NOMO-1 (cell line): ENCODE results near the gene HAGHL.

Experiments used
- DNase-seq, 2 experiments: peaks; one replicate each; lab custom pipeline; 2025; ENCODE audit not compliant: unreplicated experiment in 2 of 2; lab: John Stamatoyannopoulos, UW

Gene HAGHL, protein sequence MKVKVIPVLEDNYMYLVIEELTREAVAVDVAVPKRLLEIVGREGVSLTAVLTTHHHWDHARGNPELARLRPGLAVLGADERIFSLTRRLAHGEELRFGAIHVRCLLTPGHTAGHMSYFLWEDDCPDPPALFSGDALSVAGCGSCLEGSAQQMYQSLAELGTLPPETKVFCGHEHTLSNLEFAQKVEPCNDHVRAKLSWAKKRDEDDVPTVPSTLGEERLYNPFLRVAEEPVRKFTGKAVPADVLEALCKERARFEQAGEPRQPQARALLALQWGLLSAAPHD

GRCh38 chr16:726438-727290 is at the start of gene HAGHL, which contains the start of gene CCDC78:
TSS of gene HAGHL (plus strand) at chr16:727106. CDS start at chr16:727510, 404 bp downstream.
TSS of gene CCDC78 (minus strand) at chr16:726443. CDS start at chr16:726367, 76 bp downstream.
- peak in 1 of 2 experiments; percentile 60 for DNase-seq

- no peak for DNase-seq
These were observed 49.4 kb upstream of the HAGHL start for GRCh38 chr16:677316-678190.

DNA sequence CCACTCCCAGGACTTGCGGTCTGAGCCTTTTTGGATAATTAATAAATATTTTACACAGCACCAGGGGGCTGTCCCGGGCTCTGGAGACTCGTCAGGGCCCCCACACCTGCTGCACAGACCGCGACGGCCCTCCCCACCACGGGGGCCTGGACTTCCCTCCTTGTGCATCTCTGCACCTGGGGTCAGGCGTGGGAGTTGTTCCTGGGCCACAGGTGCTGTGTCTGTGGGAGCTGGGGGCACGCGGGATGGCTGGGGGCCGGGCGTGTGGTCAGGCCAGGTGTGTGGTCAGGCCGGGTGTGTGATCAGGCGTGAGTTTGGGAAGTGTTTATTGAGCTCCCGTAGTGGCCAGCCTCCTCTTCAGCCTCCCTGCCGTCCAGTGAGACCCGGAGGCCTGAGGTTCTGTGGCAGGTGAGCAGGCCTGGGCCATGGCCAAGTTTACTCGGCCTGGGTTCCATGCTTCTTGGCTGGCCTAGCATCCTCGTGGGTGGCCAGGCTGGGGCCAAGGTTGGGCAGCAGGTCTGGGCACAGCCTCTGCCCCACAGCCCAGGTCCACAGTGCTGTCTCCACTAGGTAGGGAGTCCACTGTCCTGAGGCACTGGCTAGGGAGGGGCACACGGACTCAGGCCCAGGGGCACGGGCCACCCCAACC is 48.6 kb upstream of the HAGHL start:
- DNase-seq: no peak

DNA sequence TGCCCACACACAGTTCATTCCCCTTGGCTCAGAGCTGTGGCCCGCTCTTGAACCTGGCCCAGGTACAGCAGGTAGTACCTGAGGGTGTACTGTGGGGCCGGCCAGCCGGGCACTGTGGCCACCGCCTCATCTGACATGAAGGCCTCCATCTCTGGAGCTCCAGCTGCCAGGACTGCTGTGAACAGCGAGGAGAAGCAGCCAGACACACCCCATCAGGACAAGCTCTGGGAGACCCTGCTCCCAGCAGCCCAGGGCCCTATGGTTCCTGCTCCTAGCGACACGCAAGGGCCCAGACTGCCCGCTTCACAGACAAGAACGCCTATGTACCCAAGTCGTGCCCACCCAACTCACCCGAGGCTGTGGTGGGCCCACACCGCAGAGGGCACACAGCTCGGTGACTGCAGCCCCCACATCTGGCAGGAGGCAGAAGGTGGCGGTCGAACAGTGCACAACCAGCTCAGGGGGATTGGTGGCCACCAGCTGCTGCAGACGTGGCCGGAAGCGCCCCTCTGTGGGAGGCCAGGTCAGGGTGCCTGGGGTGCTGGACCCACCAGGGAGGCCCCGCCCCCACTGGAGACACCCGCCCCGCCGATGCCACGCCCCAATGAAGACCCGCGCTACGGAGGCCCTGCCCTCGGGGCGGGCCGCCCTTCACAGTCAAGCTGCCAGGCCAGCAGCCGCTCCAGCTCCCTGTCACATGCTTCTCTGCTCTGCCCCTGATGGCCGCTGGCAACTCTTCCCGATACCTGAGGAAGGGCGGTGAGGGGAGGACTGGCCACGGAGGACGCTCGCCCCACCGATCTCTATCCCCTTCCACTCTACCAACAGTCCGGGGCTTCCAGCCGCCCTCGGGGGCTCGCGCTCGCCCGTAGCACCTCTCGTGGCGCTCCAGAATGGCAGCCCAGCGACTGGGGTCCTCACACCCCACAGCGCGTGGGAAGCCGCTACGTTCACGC is 47.8 kb upstream of the HAGHL start:
- peak; percentile 32 to 44 for DNase-seq

DNA sequence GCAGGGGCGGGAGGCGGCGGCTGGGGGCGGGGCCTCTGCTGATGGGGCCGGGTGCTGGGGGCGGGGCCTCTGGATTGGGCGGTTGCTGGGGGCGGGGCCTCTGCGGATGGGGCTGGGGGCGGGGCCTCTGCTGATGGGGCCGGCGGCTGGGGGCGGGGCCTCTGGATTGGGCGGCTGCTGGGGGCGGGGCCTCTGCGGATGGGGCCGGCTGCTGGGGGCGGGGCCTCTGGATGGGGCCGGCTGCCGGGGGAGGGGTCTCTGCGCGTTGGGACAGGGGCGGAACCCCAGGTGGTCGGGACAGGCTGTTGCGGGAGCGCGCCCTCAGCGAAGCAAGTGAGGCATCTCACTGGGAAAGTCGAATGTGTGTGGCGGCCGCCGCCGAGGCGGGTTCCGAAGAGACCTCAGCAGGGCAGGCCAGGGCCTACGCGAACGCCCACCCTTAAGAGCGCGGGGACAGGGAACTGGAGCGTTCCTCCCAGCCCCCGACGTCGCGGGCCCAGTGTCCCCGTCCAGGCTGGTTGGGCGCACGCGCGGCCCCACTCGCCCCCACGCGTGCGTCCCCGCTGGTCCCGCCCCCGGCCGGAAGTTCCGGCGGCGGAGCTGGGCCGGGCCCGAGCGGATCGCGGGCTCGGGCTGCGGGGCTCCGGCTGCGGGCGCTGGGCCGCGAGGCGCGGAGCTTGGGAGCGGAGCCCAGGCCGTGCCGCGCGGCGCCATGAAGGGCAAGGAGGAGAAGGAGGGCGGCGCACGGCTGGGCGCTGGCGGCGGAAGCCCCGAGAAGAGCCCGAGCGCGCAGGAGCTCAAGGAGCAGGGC is 46.9 kb upstream of the HAGHL start, which contains the start of gene STUB1:
Gene STUB1, plus strand, starts transcription at position 597 of the 811 bp plus-strand sequence. Its CDS starts 116 bp downstream, at position 713.
- peak; percentile 63 to 78 for DNase-seq

DNA sequence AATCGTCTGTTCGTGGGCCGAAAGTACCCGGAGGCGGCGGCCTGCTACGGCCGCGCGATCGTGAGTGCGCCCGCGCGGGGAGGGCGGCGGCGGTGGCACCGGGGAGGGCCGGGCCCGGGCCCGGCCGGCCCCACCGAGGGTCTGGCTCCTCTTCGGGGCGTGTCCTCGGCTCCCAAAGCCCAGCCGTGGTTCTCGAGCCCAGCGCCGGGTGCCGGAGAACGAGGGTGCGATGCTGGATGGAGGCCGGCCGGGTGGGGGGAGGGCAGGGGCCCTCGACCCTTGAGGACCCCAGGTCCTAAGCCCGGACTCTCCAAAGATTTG is 46.3 kb upstream of the HAGHL start:
- no peak for DNase-seq

- DNase-seq: peak; percentile 17 to 47
These were observed 45.8 kb upstream of the HAGHL start for GRCh38 chr16:680967-681745.

GRCh38 chr16:681746-682427 is 45.0 kb upstream of the HAGHL start:
- no peak for DNase-seq

GRCh38 chr16:682493-683395 is 44.2 kb upstream of the HAGHL start:
- DNase-seq: no peak

GRCh38 chr16:683396-684070 is 43.4 kb upstream of the HAGHL start:
- DNase-seq: no peak

- peak; percentile 94 for DNase-seq
These were observed 42.7 kb upstream of the HAGHL start, which contains the start of gene JMJD8 for GRCh38 chr16:684071-684794. TSS of gene JMJD8 (minus strand) at chr16:684334. CDS start at chr16:684319, 15 bp downstream.

DNA sequence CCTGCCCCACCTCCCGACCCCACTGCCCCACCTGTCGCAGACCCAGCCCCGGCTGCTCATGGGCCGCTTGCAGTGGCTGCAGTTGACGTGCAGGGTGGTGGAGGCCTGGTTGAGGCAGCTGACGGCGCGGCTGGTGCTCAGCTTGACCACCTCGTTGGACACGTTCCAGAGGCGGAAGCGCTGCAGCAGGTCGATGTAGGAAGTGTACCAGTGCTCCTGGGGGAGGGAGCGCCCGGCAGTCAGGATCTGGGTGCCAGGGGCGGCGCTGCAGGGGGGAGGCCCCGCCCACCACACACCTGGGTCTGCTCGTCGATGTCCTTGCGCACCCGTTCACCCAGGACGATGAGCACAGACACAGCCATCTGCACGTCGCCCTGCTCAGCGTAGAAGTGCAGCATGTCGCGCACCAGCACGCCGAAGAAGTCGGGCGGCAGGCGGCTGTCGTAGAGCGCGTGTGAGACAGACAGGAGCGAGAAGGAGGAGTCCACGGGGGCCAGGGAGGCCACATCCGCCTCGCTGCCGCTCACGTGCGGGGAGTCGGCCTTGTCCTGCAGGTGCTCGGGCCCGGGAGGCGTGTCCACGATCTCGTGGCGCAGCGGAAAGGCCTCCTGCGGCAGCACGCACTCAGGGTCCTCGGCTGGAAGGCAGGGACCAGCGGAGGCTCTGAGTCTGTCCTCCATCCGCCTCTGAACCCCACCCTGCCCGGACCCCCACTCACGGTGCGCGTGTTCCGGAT is 41.8 kb upstream of the HAGHL start:
- no peak for DNase-seq

GRCh38 chr16:685967-686366 is 40.9 kb upstream of the HAGHL start:
- DNase-seq: no peak
